ENCODE results near the gene SLC7A5.
"Not testable (repeated sequence)": the region's sequence is repeated elsewhere in the genome, so short reads cannot be mapped to it uniquely, and the experiment has no call there.

The SLC7A5 gene

GRCh38 chr16:87868254-87869029 is 865 bp downstream of the SLC7A5 start:
- CTCF ChIA-PET = interaction anchor here (4.2 to 8.9 kb wide), 3 partner anchors 18 to 88 kb away, joined by 37 to 257 read pairs (median 49); no protein-coding TSS in a partner anchor
- POLR2A ChIA-PET = interaction anchor here (0.6 to 6.2 kb wide), 10 partner anchors 9 to 103 kb away, joined by 3 to 104 read pairs (median 6); partner anchors contain the start of gene KLHDC4
- peak overlapping the region; percentile 68 for H3K4me3 ChIP-seq (ENCODE audit: low read depth, low read length)
- DNase-seq (ENCODE audit: low read depth, low spot score) = peak; percentile 73

- ChIA-PET POLR2A (interaction anchor here (1.2 to 6.2 kb wide), 4 partner anchors 10 to 86 kb away, joined by 4 to 104 read pairs (median 8); no protein-coding TSS in a partner anchor), CTCF (interaction anchor here (1.0 to 4.2 kb wide), 5 partner anchors 9 to 86 kb away, joined by 3 to 37 read pairs (median 4); no protein-coding TSS in a partner anchor)
- H3K4me3 ChIP-seq (ENCODE audit: low read depth, low read length) = peak overlapping the region; percentile 37
- not testable (repeated sequence) for DNase-seq (ENCODE audit: low read depth, low spot score)
These were observed 3.3 kb downstream of the SLC7A5 start for GRCh38 chr16:87865902-87866555.

GRCh38 chr16:87864331-87864989 is 4.8 kb downstream of the SLC7A5 start:
- no peak for DNase-seq (ENCODE audit: low read depth, low spot score)
- CTCF ChIA-PET = interaction anchor here (0.9 to 4.2 kb wide), 5 partner anchors 13 to 99 kb away, joined by 3 to 37 read pairs (median 4); partner anchors contain the start of gene KLHDC4
- H3K4me3 ChIP-seq (ENCODE audit: low read depth, low read length) = no peak overlapping the region; the same call in 1 of the 2 replicates
- POLR2A ChIA-PET = interaction anchor here (1.6 kb wide), 1 partner anchor 85 kb away, joined by 4 read pairs; no protein-coding TSS in a partner anchor
- TF ChIP-seq CTCF (IDR thresholded peaks at IDR 0.05; ENCODE audit: insufficient read depth, low read length, missing control alignments) = no peak

GRCh38 chr16:87863327-87863635 is 6.0 kb downstream of the SLC7A5 start:
- POLR2A ChIA-PET; CTCF ChIA-PET; DNase-seq (ENCODE audit: low read depth, low spot score); H3K4me3 ChIP-seq (ENCODE audit: low read depth, low read length): not testable (repeated sequence)

- H3K4me3 ChIP-seq (ENCODE audit: low read depth, low read length); POLR2A ChIA-PET; DNase-seq (ENCODE audit: low read depth, low spot score): not testable (repeated sequence)
- CTCF ChIA-PET = interaction anchor here (1.1 kb wide), 1 partner anchor 9 kb away, joined by 3 read pairs; no protein-coding TSS in a partner anchor
These were observed 6.5 kb downstream of the SLC7A5 start for GRCh38 chr16:87862597-87863326.

GRCh38 chr16:87861300-87862099 is 7.8 kb downstream of the SLC7A5 start:
- ChIA-PET CTCF (interaction anchor here (1.1 to 2.7 kb wide), 2 partner anchors 10 to 12 kb away, joined by 3 to 17 read pairs; no protein-coding TSS in a partner anchor), POLR2A (interaction anchor here (1.1 kb wide), 1 partner anchor 8 kb away, joined by 4 read pairs; the partner anchor contains the start of gene SLC7A5)
- not testable (repeated sequence) for H3K4me3 ChIP-seq (ENCODE audit: low read depth, low read length); DNase-seq (ENCODE audit: low read depth, low spot score)

GRCh38 chr16:87860553-87861299 is 8.6 kb downstream of the SLC7A5 start:
- ChIA-PET POLR2A (interaction anchor here (1.1 to 1.8 kb wide), 2 partner anchors 9 to 11 kb away, joined by 4 to 5 read pairs; partner anchors contain the start of gene SLC7A5), CTCF (interaction anchor here (1.0 to 2.7 kb wide), 4 partner anchors 11 to 82 kb away, joined by 3 to 17 read pairs (median 6); no protein-coding TSS in a partner anchor)
- no peak for TF ChIP-seq CTCF (IDR thresholded peaks at IDR 0.05; ENCODE audit: insufficient read depth, low read length, missing control alignments)
- no peak for DNase-seq (ENCODE audit: low read depth, low spot score)
- H3K4me3 ChIP-seq (ENCODE audit: low read depth, low read length) = peak overlapping the region; percentile 18

- CTCF ChIA-PET = interaction anchor here (1.3 to 2.7 kb wide), 3 partner anchors 9 to 49 kb away, joined by 3 to 17 read pairs (median 8); no protein-coding TSS in a partner anchor
- POLR2A ChIA-PET = interaction anchor here (1.2 kb wide), 1 partner anchor 10 kb away, joined by 3 read pairs; no protein-coding TSS in a partner anchor
- H3K4me3 ChIP-seq (ENCODE audit: low read depth, low read length); DNase-seq (ENCODE audit: low read depth, low spot score): not testable (repeated sequence)
These were observed 10.9 kb downstream of the SLC7A5 start for GRCh38 chr16:87858151-87858993.

Measured in AG04449 (cell line).